ENCODE measurements around the gene CCDC24. TPM values are rescaled to one million over a fixed set of nuclear protein-coding genes. Genes with fewer than 3 reads are reported as not detected.
A peak's percentile ranks its signal among the peaks of the same experiment; 100 is the strongest.

CCDC24 gene
- total RNA-seq, 1 donor from 2014 or later: 4.7 TPM

DNA sequence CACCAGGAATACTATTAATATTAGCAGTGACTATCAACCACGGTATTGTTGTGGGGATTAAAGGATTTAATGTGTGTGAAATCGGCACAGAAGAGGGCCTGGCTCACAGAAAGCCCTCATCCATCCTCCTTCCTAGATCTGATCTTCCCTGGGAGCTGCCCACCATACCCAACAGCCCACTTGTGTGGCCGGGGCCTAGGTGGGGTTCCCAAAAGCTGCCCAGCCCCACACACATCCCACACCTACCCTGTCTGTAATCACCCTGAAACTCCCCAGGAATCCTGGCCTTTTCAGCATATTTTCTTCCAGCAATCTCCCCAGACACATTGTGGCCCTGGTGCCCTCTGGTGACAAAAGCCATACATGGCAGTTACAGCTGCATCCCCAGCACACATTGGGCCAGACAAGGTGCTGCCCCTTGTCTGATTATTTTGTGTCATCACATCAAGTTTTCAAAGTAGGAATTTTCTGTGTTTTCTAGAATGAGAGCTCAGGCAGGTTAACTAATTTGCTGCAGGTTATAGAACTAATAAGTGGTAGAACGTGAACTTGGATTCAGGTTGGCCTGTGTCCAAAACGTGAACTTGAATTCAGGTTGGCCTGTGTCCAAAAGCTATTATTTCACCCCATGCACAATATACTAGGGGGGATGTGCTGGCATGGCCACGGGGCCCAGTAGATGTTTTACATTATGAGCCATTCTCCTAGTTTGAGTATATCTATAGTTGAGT, 45.2 kb downstream of the CCDC24 start:
- DNase-seq (ENCODE audit: low spot score) (peak; percentile 72), ATAC-seq (peak; percentile 95)

GRCh38 chr1:44037154-44037553, 45.8 kb downstream of the CCDC24 start:
- DNase-seq (ENCODE audit: low spot score) (no peak), ATAC-seq (no peak)

- no peak for ATAC-seq
These were observed 47.7 kb downstream of the CCDC24 start for GRCh38 chr1:44038876-44039657.

GRCh38 chr1:44040418-44040817, 49.0 kb downstream of the CCDC24 start:
- no peak for DNase-seq (ENCODE audit: low spot score)
- no peak for ATAC-seq

More at GRCh38 chr1:44038876-44039657, 47.7 kb downstream of the CCDC24 start:
- DNase-seq (ENCODE audit: low spot score): no peak

- no peak for ATAC-seq
- DNase-seq (ENCODE audit: low spot score): no peak
These were observed 49.4 kb downstream of the CCDC24 start for GRCh38 chr1:44040846-44041245.

- ATAC-seq (peak; percentile 43), DNase-seq (ENCODE audit: low spot score) (no peak)
These were observed 52.0 kb downstream of the CCDC24 start for GRCh38 chr1:44043176-44044070.

GRCh38 chr1:44044071-44044801, 52.8 kb downstream of the CCDC24 start:
- DNase-seq (ENCODE audit: low spot score) (no peak), ATAC-seq (no peak)

DNA sequence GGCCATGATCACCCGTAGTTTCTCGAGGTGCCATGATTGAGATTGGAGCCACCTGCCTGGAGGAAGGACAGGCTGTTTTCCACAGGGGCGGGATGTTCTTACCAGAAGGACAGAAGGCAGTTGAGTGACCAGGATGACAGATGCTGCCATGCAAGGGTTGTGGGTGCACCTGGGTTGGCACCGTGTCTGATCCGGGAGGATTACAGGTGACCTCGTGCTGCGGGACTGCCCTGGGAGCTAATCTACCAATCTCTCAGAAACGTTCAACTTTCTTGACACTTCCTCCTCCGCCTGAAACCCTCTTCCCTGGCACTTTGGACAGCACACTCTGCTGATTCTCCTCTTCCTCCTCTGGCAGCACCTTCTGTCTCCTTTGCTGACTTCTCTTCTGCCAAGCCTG, 53.7 kb downstream of the CCDC24 start:
- ATAC-seq: no peak
- DNase-seq (ENCODE audit: low spot score): no peak

Other genes with a start within 250 kb of the CCDC24 start
- 0.58 TPM for gene ARTN, start 57.8 kb upstream of the CCDC24 start, total RNA-seq
- gene IPO13, start 44.6 kb upstream of the CCDC24 start, total RNA-seq: 17.0 TPM
- gene DPH2, start 21.6 kb upstream of the CCDC24 start, total RNA-seq: 9.5 TPM
- gene ATP6V0B, start 16.6 kb upstream of the CCDC24 start, total RNA-seq: 70.5 TPM
- gene B4GALT2, start 12.4 kb upstream of the CCDC24 start, total RNA-seq: 20.6 TPM
- gene SLC6A9, start 39.9 kb downstream of the CCDC24 start, total RNA-seq: 0.65 TPM
- not detected for gene KLF17, start 127.2 kb downstream of the CCDC24 start, total RNA-seq
- not detected for gene KLF18, start 150.0 kb downstream of the CCDC24 start, total RNA-seq
- gene DMAP1, start 221.9 kb downstream of the CCDC24 start, total RNA-seq: 21.1 TPM